OCI-LY1 (cell line): Measurements from ENCODE around the gene SHC3.

Experiments used
- H2AFZ ChIP-seq: fragments of 200-600 bp; sonication (generic), shearing (Covaris generic); 2 replicates; pipeline ENCODE4 v1.6.0; 2014; ENCODE audit warnings: antibody characterized with exemption, mild to moderate bottlenecking, low read length
- H3F3A ChIP-seq: fragments of 200-600 bp; sonication (generic), shearing (Covaris generic); 2 replicates; pipeline ENCODE4 v1.6.0; 2014; ENCODE audit warnings: mild to moderate bottlenecking, antibody characterized with exemption, low read length, moderate library complexity; ENCODE audit not compliant: insufficient read depth
- H3K27ac ChIP-seq: fragments of 200-600 bp; sonication (generic); 2 replicates; pipeline ENCODE4 v1.5.1; 2014; ENCODE audit warnings: low read length, mixed run types, mild to moderate bottlenecking, low read depth; ENCODE audit not compliant: poor library complexity, severe bottlenecking
- H3K27me3 ChIP-seq: fragments of 200-600 bp; sonication (generic); 2 replicates; pipeline ENCODE4 v1.6.0; 2014; ENCODE audit warnings: antibody characterized with exemption, mild to moderate bottlenecking, low read length, moderate library complexity; ENCODE audit not compliant: insufficient read depth
- H3K36me3 ChIP-seq: fragments of 200-600 bp; sonication (generic); 2 replicates; pipeline ENCODE4 v1.6.1; 2014; ENCODE audit warnings: mild to moderate bottlenecking, antibody characterized with exemption, low read length, moderate library complexity, mixed read lengths; ENCODE audit not compliant: insufficient read depth
- H3K4me1 ChIP-seq: fragments of 200-600 bp; sonication (generic); 2 replicates; pipeline ENCODE4 v1.5.1; 2014; ENCODE audit warnings: mild to moderate bottlenecking, low read length, moderate library complexity; ENCODE audit not compliant: insufficient read depth, severe bottlenecking
- H3K4me2 ChIP-seq: fragments of 200-600 bp; sonication (generic), shearing (Covaris generic); 2 replicates; pipeline ENCODE4 v1.6.1; 2014; ENCODE audit warnings: low read length
- H3K4me3 ChIP-seq: fragments of 200-600 bp; sonication (generic); 2 replicates; pipeline ENCODE4 v1.5.1; 2014; ENCODE audit warnings: low read length, low read depth, mild to moderate bottlenecking, mixed read lengths; ENCODE audit not compliant: poor library complexity, severe bottlenecking
- H3K79me2 ChIP-seq: fragments of 200-600 bp; shearing (Covaris generic); 2 replicates; pipeline ENCODE4 v1.6.1; 2016; ENCODE audit warnings: mixed run types, low read length, mixed read lengths; ENCODE audit not compliant: insufficient read depth
- H3K9ac ChIP-seq: fragments of 200-600 bp; sonication (generic), shearing (Covaris generic); 2 replicates; pipeline ENCODE4 v1.6.1; 2014; ENCODE audit warnings: mild to moderate bottlenecking, low read length, mixed read lengths
- H3K9me2 ChIP-seq: fragments of 200-600 bp; sonication (generic), shearing (Covaris generic); 2 replicates; pipeline ENCODE4 v1.6.1; 2014; ENCODE audit warnings: low read depth, mild to moderate bottlenecking, low read length, mixed read lengths
- H3K9me3 ChIP-seq: fragments of 200-600 bp; shearing (Covaris generic); 2 replicates; pipeline ENCODE4 v1.6.1; 2014; ENCODE audit warnings: low read length, mixed read lengths
- H4K20me1 ChIP-seq: fragments of 200-600 bp; sonication (generic), shearing (Covaris generic); 2 replicates; pipeline ENCODE4 v1.6.0; 2016; ENCODE audit warnings: mild to moderate bottlenecking, low read length; ENCODE audit not compliant: insufficient read depth
- CTCF ChIP-seq: fragments of 200-600 bp; sonication (generic), shearing (Covaris generic); IDR thresholded peaks from 2 replicates; pipeline ENCODE4 v1.5.1; 2017; ENCODE audit warnings: mild to moderate bottlenecking, antibody characterized with exemption, low read length, moderate library complexity, mixed read lengths
- EZH2 ChIP-seq: fragments of 200-600 bp; sonication (generic), shearing (Covaris generic); IDR thresholded peaks from 2 replicates; pipeline ENCODE4 v1.8.0; 2017; ENCODE audit warnings: borderline replicate concordance, mixed run types, mild to moderate bottlenecking, antibody characterized with exemption, low read length, moderate library complexity, mixed read lengths

The SHC3 gene

DNA sequence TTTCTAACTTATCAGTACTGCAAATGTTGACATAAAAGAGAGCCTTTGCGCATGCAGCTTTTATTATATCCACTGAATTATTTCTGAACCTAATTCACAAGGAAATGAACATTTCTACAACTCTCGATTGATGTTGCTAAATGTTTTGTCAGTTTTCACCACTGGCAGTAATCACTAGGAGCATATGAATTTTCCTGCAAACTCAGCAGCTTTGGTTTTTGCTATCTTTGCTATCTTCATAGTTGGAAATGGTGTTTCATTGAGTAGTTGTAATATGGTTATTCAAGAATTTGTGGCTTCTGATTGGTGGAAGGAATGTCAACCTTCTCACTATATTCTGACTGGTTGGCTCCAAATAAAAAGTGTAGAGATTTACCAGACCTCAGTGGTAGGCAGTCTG is 8.9 kb upstream of the SHC3 start:
- no peak overlapping the region for H3K4me3 ChIP-seq
- no peaks in the 10 kb centered on the region for H3K36me3 ChIP-seq
- H3K9me2 ChIP-seq, result no peaks in the 10 kb centered on the region
- no peaks in the 10 kb centered on the region for H3K27me3 ChIP-seq
- H3F3A ChIP-seq, result no peaks in the 10 kb centered on the region
- no peak overlapping the region for H3K9ac ChIP-seq
- H3K4me1 ChIP-seq, result no peaks in the 10 kb centered on the region
- no peak overlapping the region for H2AFZ ChIP-seq
- no peak overlapping the region for H3K27ac ChIP-seq
- no peaks in the 10 kb centered on the region for H3K9me3 ChIP-seq
- H3K79me2 ChIP-seq, result no peaks in the 10 kb centered on the region
- no peaks in the 10 kb centered on the region for H4K20me1 ChIP-seq
- TF ChIP-seq CTCF, result no peak
- TF ChIP-seq EZH2, result no peak
- H3K4me2 ChIP-seq, result no peak overlapping the region

DNA sequence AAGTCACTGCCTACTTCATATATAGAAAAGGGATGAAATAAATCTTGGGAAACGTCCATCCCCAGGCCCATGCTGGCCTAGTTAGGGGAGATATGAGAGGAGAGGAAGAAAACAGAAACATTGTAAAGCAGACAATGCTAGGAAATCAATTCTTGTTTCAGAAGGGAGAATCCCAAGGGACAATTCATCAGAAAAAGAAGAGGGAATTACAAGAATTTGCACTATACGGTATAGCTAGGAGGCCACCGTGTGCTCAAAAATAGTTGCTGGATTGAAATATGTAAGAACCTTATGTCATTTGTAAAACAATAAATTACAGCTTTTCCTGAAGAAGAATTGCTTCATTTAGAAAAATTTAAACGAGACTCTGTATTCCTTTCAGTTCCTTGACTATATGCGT is 8.3 kb upstream of the SHC3 start:
- Histone ChIP-seq H3F3A (no peaks in the 10 kb centered on the region), H3K9ac (no peak overlapping the region), H3K4me1 (no peaks in the 10 kb centered on the region), H3K9me3 (no peaks in the 10 kb centered on the region), H3K9me2 (no peaks in the 10 kb centered on the region), H4K20me1 (no peaks in the 10 kb centered on the region), H3K27ac (no peak overlapping the region), H3K27me3 (no peaks in the 10 kb centered on the region), H3K79me2 (no peaks in the 10 kb centered on the region), H3K4me2 (no peak overlapping the region), H3K4me3 (no peak overlapping the region), H3K36me3 (no peaks in the 10 kb centered on the region), H2AFZ (no peak overlapping the region)
- TF ChIP-seq CTCF (no peak), EZH2 (no peak)

DNA sequence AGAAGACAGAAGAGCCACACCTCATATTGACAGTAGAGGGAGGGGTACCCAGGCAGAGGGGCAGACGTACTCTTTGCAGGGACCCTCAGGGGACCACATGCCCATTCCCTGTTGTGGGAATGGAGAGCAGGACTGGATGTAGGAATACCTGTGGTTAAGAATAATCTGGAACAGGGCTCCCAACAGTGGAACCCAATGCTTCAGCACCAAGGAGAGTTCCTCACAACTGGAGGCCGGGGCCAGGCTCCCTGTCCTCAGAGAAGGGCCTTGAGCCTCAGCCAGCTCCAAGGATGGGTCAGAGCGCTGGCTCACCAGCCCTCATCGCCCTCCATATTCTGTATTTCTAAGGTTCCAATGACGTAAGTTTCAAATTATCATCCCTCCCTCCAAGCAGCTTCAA is 7.4 kb upstream of the SHC3 start:
- Histone ChIP-seq H3K27me3 (no peaks in the 10 kb centered on the region), H3K9me2 (no peaks in the 10 kb centered on the region), H3K4me3 (no peak overlapping the region), H3F3A (no peaks in the 10 kb centered on the region), H2AFZ (no peak overlapping the region), H3K79me2 (no peaks in the 10 kb centered on the region), H3K36me3 (no peaks in the 10 kb centered on the region), H3K9me3 (no peaks in the 10 kb centered on the region), H3K4me1 (no peaks in the 10 kb centered on the region), H3K9ac (no peak overlapping the region), H3K27ac (no peak overlapping the region), H3K4me2 (no peak overlapping the region), H4K20me1 (no peaks in the 10 kb centered on the region)
- no peak for TF ChIP-seq CTCF
- TF ChIP-seq EZH2, result no peak
